Sigmoid colon (tissue), 7 donors: ENCODE measurements around the gene CS. TPM values are rescaled to one million over a fixed set of nuclear protein-coding genes. Genes with fewer than 3 reads are reported as not detected.
A peak's percentile ranks its signal among the peaks of the same experiment; 100 is the strongest.
"Not testable (repeated sequence)": the region's sequence is repeated elsewhere in the genome, so short reads cannot be mapped to it uniquely, and the experiment has no call there.

Experiments used
- DNase-seq: peaks from one replicate; pipeline ENCODE4 v3.0.0-alpha.2; 2019
- H3K27ac ChIP-seq, 4 donors: fragments of 200-600 bp; sonication (generic); one replicate each; pipeline ENCODE4 v1.5.1; 2016 to 2019; ENCODE audit warnings: mild to moderate bottlenecking in 1 of 4
- H3K27me3 ChIP-seq, 3 donors: fragments of 200-600 bp; sonication (generic); one replicate each; pipeline ENCODE4 v1.5.1; 2019; ENCODE audit warnings: mild to moderate bottlenecking in 1 of 3
- H3K36me3 ChIP-seq, 4 donors: fragments of 200-600 bp; sonication (generic); one replicate each; pipeline ENCODE4 v1.5.1; 2016 to 2019
- H3K4me1 ChIP-seq, 4 donors: fragments of 200-600 bp; sonication (generic); one replicate each; pipeline ENCODE4 v1.5.1; 2017 to 2019
- H3K4me3 ChIP-seq, 4 donors: fragments of 200-600 bp; sonication (generic); one replicate each; pipeline ENCODE4 v1.5.1; 2017 to 2019; ENCODE audit warnings: mild to moderate bottlenecking in 2 of 4, moderate library complexity in 1 of 4
- H3K9me3 ChIP-seq, 4 donors: fragments of 200-600 bp in 3 of 4; sonication (generic) in 3 of 4; one replicate each; pipeline versions ENCODE4 v1.5.1 to v1.6.1; 2013 to 2019
- EP300 ChIP-seq, 4 donors: sonication (generic); formaldehyde crosslinking; IDR thresholded peaks; one replicate each; pipeline ENCODE4 v1.6.1; 2017; ENCODE audit warnings: antibody characterized with exemption in 4 of 4
- POLR2A ChIP-seq, 2 donors: fragments of 450-650 bp; IDR thresholded peaks; one replicate each; pipeline ENCODE4 v1.6.1; 2016; ENCODE audit warnings: antibody characterized with exemption in 2 of 2, mild to moderate bottlenecking in 2 of 2, moderate library complexity in 2 of 2
- POLR2AphosphoS5 ChIP-seq, 4 donors: sonication (generic); formaldehyde crosslinking; IDR thresholded peaks; one replicate each; pipeline ENCODE4 v1.6.1; 2017; ENCODE audit warnings: antibody characterized with exemption in 4 of 4
- whole genome bisulfite sequencing, 2 donors: extraction: QIAGEN DNeasy Blood & Tissue Kit; methylation state at CpG; one replicate each; pipeline ENCODE4 v1.1.7; 2013; 5-methylcytosine and 5-hydroxymethylcytosine counted together
- intact Hi-C: fragments of 100-400 bp; cut with DNase I; formaldehyde crosslinking; loops from one replicate; pipeline ENCODE4 v1.15.1; 2023
- polyA plus RNA-seq, 3 donors: library from polyadenylated mRNA; stranded (reverse); fragments of 200-250 nt; gene quantifications; one replicate each; pipeline ENCODE4 v1.2.3, GENCODE V29; 2013
- total RNA-seq, 4 donors: library from RNA; depleted of rRNA; stranded (reverse); fragments of >200 nt; gene quantifications; one replicate each; pipeline ENCODE4 v1.1.0, GENCODE V29; 2016
- TF ChIP-seq, protein P1 (sequence below), 4 experiments: fragments of 450-650 bp in 3 of 4; fragments of 200-600 bp in 1 of 4; IDR thresholded peaks; one replicate each; pipeline ENCODE4 v1.5.1; 2016 to 2019; ENCODE audit warnings: antibody characterized with exemption in 4 of 4, mild to moderate bottlenecking in 3 of 4, moderate library complexity in 2 of 4
- donor health status: healthy with polysubstance abuse.
- donor health status: Bipolar disorder and iron deficiency.
- donor health status: healthy.

CS gene
- total and polyA plus RNA-seq, 7 donors, result 75.9 to 151 (median 104) TPM

DNA sequence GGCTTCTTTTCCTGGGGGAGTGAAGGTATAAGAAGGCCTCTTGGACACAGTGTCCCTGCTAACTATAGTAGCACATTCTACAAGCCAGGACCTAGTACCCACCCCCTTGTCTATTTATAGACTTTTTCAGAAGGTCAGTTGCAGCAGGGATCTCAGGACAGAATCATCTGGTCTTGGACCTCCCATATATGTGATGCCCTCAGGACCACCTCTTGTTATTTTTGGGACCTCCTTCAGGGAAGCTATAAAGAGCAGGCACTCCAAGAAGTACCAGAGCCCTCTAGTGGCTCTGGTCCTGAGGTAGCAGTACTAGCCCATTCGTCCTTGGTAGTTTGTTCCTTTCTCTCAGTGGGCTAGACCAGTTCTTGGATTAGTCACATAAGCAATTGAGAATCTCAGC, 29.1 kb downstream of the CS start:
- peak overlapping the region; percentile 15 to 60 (median 48) for H3K27ac ChIP-seq

DNA sequence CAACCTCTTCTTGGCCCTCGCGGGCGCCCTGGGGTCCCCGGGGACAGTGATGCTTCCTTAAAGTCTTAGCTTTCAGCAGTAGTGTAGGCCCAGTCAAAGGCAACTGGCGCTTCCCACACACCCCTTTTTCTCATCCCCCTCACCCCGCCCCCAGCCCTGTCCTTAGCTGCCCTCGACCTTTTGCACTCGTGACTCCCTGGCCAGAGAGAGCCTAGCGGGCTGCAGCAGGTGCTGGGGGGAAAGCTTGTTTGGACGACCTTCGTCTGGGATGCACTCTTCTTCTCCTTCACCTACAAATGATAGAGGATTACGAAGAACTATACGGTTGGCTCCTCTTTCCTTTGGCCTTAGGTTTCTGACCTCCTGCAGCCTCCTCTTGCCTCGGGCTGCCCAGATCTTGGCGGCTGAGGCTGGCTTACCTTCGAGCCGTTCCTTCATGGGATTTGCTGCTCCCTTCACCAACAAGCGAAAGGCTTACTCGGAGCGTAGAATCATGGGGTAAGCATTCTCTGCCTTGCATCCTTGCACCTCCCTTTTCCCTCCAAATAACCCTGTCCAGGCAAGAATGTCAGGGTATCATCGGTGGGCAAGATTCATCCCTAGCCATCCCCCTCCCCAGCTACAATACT, 32.6 kb downstream of the CS start:
- no peaks in the 10 kb centered on the region for H3K27me3 ChIP-seq
- no peaks in the 10 kb centered on the region for H3K9me3 ChIP-seq
- peak overlapping the region; percentile 95 to 97 (median 96) for H3K27ac ChIP-seq
- 25 to 37% methylated on average over 21 of the region's 21 CpGs for WGBS, 2 donors
- DNase-seq, result peak; percentile 80
- peaks cover 0 to 19% (median 18%) of the 10 kb centered on the region in 4 donors for H3K4me1 ChIP-seq
- H3K36me3 ChIP-seq, result peaks cover 0 to 27% (median 11%) of the 10 kb centered on the region in 4 donors
- H3K4me3 ChIP-seq, result peak overlapping the region; percentile 59 to 73 (median 70)
- no peak for TF ChIP-seq POLR2A (IDR thresholded peaks at IDR 0.05)
- TF ChIP-seq POLR2AphosphoS5 (IDR thresholded peaks at IDR 0.05), result no peak
- TF ChIP-seq, protein P1, sequence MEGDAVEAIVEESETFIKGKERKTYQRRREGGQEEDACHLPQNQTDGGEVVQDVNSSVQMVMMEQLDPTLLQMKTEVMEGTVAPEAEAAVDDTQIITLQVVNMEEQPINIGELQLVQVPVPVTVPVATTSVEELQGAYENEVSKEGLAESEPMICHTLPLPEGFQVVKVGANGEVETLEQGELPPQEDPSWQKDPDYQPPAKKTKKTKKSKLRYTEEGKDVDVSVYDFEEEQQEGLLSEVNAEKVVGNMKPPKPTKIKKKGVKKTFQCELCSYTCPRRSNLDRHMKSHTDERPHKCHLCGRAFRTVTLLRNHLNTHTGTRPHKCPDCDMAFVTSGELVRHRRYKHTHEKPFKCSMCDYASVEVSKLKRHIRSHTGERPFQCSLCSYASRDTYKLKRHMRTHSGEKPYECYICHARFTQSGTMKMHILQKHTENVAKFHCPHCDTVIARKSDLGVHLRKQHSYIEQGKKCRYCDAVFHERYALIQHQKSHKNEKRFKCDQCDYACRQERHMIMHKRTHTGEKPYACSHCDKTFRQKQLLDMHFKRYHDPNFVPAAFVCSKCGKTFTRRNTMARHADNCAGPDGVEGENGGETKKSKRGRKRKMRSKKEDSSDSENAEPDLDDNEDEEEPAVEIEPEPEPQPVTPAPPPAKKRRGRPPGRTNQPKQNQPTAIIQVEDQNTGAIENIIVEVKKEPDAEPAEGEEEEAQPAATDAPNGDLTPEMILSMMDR (IDR thresholded peaks at IDR 0.05), result no peak
- TF ChIP-seq EP300 (IDR thresholded peaks at IDR 0.05), result no peak
- intact Hi-C loops, result loop anchor here (2.0 kb wide), 1 partner anchor 33 kb away; the partner anchor contains the start of gene CS

More for the DNA sequence above, 29.1 kb downstream of the CS start:
- H3K4me3 ChIP-seq, result no peak overlapping the region
- WGBS, 2 donors, result 20 to 25% methylated on average over 1 of the region's 1 CpG
- no peak for DNase-seq
- H3K4me1 ChIP-seq, result peaks cover 0 to 17% (median 14%) of the 10 kb centered on the region in 4 donors
- peaks cover 19 to 61% (median 41%) of the 10 kb centered on the region in 4 donors for H3K36me3 ChIP-seq
- H3K27me3 ChIP-seq, result no peaks in the 10 kb centered on the region
- H3K9me3 ChIP-seq, result no peaks in the 10 kb centered on the region
- intact Hi-C loops, result no loop called here
- TF ChIP-seq, protein P1 (IDR thresholded peaks at IDR 0.05), result peak in 1 of 4 experiments; percentile 9
- TF ChIP-seq EP300 (IDR thresholded peaks at IDR 0.05), result no peak

DNA sequence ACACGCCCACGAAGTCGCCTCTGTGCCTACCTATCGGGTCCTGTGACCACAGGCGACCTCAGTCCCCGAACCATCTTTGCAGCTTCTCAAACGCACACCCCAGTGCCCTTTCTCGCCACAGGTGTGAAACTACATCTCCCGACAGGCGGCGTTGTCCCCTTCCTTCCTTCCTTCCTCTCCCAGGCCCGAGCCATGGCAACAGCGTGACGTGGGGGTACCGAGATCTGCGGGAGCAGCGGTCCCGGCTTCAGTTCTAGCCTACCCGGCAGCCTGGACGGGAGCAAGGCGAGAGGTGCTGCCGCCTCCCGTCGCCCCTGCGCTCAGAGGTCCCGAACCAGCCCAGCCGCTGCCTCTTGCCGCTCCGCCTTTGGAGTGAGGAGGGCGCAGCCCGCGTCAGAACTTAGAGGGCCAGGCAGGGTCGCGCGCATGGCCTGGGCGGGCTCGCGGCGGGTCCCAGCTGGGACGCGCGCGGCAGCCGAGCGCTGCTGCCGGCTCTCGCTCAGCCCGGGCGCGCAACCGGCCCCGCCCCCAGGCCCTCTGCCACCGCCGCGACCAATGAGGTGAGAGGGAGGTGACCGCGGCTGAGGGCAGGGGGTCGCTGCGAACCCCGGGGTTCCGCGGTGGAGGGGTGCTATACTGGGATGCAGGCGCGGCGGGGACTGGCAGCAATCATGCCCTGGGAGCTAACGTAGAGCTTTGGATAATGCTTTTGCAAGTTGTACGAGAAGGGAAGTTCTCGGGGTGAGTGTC, 33.3 kb downstream of the CS start, which contains the start of gene COQ10A:
TSS of gene COQ10A (plus strand) at position 250 of the 750 bp plus-strand sequence. CDS start at position 427, 177 bp downstream.
- Histone ChIP-seq H3K36me3 (peaks cover 0 to 20% (median 5%) of the 10 kb centered on the region in 4 donors), H3K4me3 (peak within 1 kb of the TSS; percentile 59 to 73 (median 70)), H3K9me3 (no peaks in the 10 kb centered on the region), H3K4me1 (peaks cover 0 to 19% (median 18%) of the 10 kb centered on the region in 4 donors), H3K27me3 (no peaks in the 10 kb centered on the region), H3K27ac (peak within 1 kb of the TSS; percentile 95 to 97 (median 96))
- WGBS, 2 donors, result 0% methylated on average over 68 of the region's 68 CpGs
- peak; percentile 96 for DNase-seq
- intact Hi-C loops, result loop anchor here (2.0 kb wide), 1 partner anchor 34 kb away; the partner anchor contains the start of gene CS
- TF ChIP-seq POLR2AphosphoS5 (IDR thresholded peaks at IDR 0.05), result peak; percentile 93 to 96 (median 94)
- no peak for TF ChIP-seq EP300 (IDR thresholded peaks at IDR 0.05)
- TF ChIP-seq, protein P1 (IDR thresholded peaks at IDR 0.05), result peak; percentile 71 to 91 (median 76)
- peak; percentile 73 to 88 for TF ChIP-seq POLR2A (IDR thresholded peaks at IDR 0.05)

DNA sequence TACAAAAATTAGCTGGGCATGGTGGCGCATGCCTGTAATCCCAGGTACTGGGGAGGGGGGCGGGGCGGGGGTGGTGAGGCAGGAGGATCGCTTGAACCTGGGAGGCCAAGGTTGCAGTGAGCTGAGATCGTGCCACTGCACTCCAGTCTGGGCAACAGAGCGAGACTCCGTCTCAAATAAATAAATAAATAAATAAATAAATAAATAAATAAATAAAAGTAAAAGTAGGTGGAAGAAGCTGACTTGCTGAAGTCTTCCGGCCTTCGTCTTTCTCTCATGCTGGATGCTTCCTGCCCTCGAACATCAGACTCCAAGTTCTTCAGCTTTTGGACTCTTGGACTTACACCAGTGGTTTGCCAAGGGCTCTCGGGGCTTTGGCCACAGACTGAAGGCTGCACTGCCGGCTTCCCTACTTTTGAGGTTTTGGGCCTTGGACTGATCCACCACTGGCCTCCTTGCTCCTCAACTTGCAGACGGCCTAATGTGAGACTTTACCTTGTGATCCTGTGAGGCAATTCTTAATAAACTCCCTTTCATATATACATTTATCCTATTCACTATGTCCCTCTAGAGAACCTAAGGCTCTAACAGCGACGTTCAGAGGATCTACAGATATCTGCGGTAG, 34.0 kb downstream of the CS start:
- WGBS, 2 donors, result 46 to 57% methylated on average over 16 of the region's 16 CpGs
- H3K4me3 ChIP-seq, result peak overlapping the region; percentile 59 to 73 (median 70)

DNA sequence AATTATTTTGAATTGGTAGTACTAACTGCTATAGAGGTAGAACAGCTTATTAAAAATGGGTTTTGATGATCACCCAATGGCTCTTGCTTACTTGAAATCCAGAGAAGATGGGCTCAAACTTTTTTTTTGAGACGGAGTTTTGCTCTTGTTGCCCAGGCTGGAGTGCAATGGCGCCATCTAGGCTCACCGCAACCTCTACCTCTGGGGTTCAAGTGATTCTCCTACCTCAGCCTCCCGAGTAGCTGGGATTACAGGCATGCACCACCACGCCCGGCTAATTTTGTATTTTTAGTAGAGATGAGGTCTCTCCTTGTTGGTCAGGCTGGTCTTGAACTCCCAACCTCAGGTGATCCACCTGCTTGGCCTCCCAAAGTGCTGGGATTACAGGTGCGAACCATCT, 37.2 kb downstream of the CS start:
- intact Hi-C loops, H3K36me3 ChIP-seq, H3K9me3 ChIP-seq, H3K27me3 ChIP-seq, H3K27ac ChIP-seq, DNase-seq, H3K4me3 ChIP-seq: not testable (repeated sequence)
- peaks cover 0 to 26% (median 25%) of the 10 kb centered on the region in 4 donors for H3K4me1 ChIP-seq
- WGBS, 2 donors, result 88 to 95% methylated on average over 7 of the region's 7 CpGs

More for the DNA sequence above, 34.0 kb downstream of the CS start:
- peak overlapping the region; percentile 95 to 97 (median 96) for H3K27ac ChIP-seq
- H3K36me3 ChIP-seq, result peaks cover 0 to 13% (median 3%) of the 10 kb centered on the region in 4 donors
- DNase-seq, H3K27me3 ChIP-seq, H3K9me3 ChIP-seq: not testable (repeated sequence)
- intact Hi-C loops, result loop anchor here (2.0 kb wide), 1 partner anchor 35 kb away; the partner anchor contains the start of gene CS
- H3K4me1 ChIP-seq, result peaks cover 0 to 19% (median 18%) of the 10 kb centered on the region in 4 donors
